Measurements from ENCODE around the gene CHST3. TPM values are rescaled to one million over a fixed set of nuclear protein-coding genes. Genes with fewer than 3 reads are reported as not detected.

Gene CHST3
- total and polyA plus RNA-seq, 8 donors: 10.3 to 20.1 (median 11.6) TPM

GRCh38 chr10:72013202-72013945 is 49.2 kb downstream of the CHST3 start:
- TF ChIP-seq, protein P1, sequence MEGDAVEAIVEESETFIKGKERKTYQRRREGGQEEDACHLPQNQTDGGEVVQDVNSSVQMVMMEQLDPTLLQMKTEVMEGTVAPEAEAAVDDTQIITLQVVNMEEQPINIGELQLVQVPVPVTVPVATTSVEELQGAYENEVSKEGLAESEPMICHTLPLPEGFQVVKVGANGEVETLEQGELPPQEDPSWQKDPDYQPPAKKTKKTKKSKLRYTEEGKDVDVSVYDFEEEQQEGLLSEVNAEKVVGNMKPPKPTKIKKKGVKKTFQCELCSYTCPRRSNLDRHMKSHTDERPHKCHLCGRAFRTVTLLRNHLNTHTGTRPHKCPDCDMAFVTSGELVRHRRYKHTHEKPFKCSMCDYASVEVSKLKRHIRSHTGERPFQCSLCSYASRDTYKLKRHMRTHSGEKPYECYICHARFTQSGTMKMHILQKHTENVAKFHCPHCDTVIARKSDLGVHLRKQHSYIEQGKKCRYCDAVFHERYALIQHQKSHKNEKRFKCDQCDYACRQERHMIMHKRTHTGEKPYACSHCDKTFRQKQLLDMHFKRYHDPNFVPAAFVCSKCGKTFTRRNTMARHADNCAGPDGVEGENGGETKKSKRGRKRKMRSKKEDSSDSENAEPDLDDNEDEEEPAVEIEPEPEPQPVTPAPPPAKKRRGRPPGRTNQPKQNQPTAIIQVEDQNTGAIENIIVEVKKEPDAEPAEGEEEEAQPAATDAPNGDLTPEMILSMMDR (IDR thresholded peaks at IDR 0.05): no peak
- no peaks in the 10 kb centered on the region for H3K27me3 ChIP-seq
- H3K27ac ChIP-seq: no peak overlapping the region
- ATAC-seq: no peak
- peak in 1 of 4 donors; percentile 58 for DNase-seq
- peaks cover 13 to 14% of the 10 kb centered on the region in 2 donors for H3K4me1 ChIP-seq
- intact Hi-C loops (cut with DNase I): no loop called here
- H3K9me3 ChIP-seq: no peaks in the 10 kb centered on the region
- no peak overlapping the region for H3K4me3 ChIP-seq
- peaks cover 0 to 3% of the 10 kb centered on the region in 2 donors for H3K36me3 ChIP-seq

DNA sequence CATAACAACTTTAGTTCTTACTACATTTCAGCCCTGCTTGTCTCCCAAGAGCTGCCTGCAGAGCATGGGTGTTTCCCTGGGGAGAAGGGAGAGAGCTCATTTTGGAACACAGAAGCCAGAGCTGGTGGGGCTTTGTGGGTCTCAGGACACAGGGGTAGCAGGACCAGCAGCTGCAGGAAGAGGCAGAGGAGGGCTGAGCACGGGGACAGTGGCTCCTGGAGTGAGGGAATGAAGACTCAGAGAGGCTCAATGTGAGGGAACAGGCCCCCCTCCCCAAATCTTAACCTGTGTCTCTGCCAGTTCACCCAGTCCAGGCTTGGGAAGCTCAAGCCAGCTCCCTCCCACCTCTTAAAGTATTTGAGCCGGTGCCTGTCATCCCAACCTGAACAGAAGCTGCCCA is 50.0 kb downstream of the CHST3 start:
- no peak for DNase-seq
- H3K9me3 ChIP-seq: no peaks in the 10 kb centered on the region
- H3K4me1 ChIP-seq: peaks cover 4 to 14% of the 10 kb centered on the region in 2 donors
- H3K36me3 ChIP-seq: no peaks in the 10 kb centered on the region
- no peaks in the 10 kb centered on the region for H3K27me3 ChIP-seq
- H3K27ac ChIP-seq: no peak overlapping the region
- intact Hi-C loops (cut with DNase I): no loop called here
- no peak overlapping the region for H3K4me3 ChIP-seq
- TF ChIP-seq, protein P1 (IDR thresholded peaks at IDR 0.05): no peak
- ATAC-seq: no peak

GRCh38 chr10:72014785-72015480 is 50.7 kb downstream of the CHST3 start:
- ATAC-seq (no peak), DNase-seq (no peak)
- intact Hi-C loops (cut with DNase I): no loop called here
- Histone ChIP-seq H3K4me3 (no peak overlapping the region), H3K27ac (no peak overlapping the region), H3K27me3 (no peaks in the 10 kb centered on the region), H3K9me3 (no peaks in the 10 kb centered on the region), H3K4me1 (peaks cover 0 to 11% of the 10 kb centered on the region in 2 donors), H3K36me3 (no peaks in the 10 kb centered on the region)
- TF ChIP-seq, protein P1 (IDR thresholded peaks at IDR 0.05): no peak

DNA sequence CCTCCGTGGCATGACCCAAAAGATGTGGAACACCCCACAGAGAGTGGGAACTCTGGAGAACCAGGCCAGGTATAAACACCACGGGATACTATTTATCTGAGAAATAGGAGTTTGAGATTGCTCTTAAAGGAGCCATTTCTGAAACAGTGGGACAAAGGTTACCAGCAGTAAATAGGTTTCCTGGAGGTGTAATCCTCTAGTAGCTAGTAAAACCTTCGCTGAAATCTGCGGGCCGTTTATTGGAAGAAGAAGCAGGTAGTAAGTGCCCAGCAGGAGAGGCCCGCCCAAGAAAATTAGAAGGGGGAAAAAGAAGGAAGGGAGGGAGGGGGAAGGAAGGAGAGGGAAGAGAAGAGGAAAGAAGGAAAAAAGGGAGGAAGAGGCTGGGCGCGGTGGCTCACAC is 51.6 kb downstream of the CHST3 start:
- Histone ChIP-seq H3K4me3 (no peak overlapping the region), H3K9me3 (no peaks in the 10 kb centered on the region), H3K27me3 (no peaks in the 10 kb centered on the region), H3K36me3 (no peaks in the 10 kb centered on the region), H3K4me1 (peaks cover 0 to 6% of the 10 kb centered on the region in 2 donors), H3K27ac (no peak overlapping the region)
- intact Hi-C loops (cut with DNase I): no loop called here
- DNase-seq: no peak
- ATAC-seq: no peak
- TF ChIP-seq, protein P1 (IDR thresholded peaks at IDR 0.05): no peak

GRCh38 chr10:72016608-72017300 is 52.6 kb downstream of the CHST3 start:
- intact Hi-C loops (cut with DNase I): no loop called here
- Histone ChIP-seq H3K9me3 (no peaks in the 10 kb centered on the region), H3K27ac (no peak overlapping the region), H3K36me3 (no peaks in the 10 kb centered on the region), H3K27me3 (no peaks in the 10 kb centered on the region), H3K4me3 (no peak overlapping the region), H3K4me1 (peaks cover 0 to 6% of the 10 kb centered on the region in 2 donors)
- no peak for DNase-seq
- TF ChIP-seq, protein P1 (IDR thresholded peaks at IDR 0.05): no peak
- no peak for ATAC-seq

Data from left lung (tissue), 10 donors.